ENCODE data around the gene BDKRB2. TPM values are rescaled to one million over a fixed set of nuclear protein-coding genes. Genes with fewer than 3 reads are reported as not detected.

The BDKRB2 gene
- total RNA-seq, 1 experiment from 2014 or later = 0.15 TPM

DNA sequence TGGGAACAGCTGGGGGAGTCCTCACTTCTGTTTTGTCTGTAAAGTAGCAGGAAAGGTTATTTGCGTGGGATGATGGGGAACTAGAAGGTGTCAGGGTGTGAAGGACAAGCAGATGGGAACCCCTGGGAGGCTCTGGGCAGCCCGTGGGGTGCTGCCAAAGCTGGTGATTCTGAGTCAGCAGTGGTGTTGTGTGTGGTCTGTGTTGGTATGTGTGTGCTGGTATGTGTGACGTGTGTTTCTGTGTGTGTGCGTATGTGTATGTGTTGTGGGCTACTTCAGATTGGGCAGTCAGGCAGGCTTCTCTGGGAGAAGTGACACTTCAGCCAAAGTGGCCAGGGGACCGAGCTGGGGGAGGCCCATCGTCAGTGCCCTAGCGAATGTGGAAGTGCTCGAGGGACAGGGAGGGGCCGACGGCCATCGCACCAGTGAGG, 15.3 kb upstream of the BDKRB2 start:
- Histone ChIP-seq H3T11ph (ENCODE audit: low read length) (no peak overlapping the region), H2BK120ac (ENCODE audit: low read depth, low read length, poor library complexity, severe bottlenecking) (no peak overlapping the region), H2AK5ac (ENCODE audit: insufficient read length, low read length) (no peak overlapping the region), H4K5ac (ENCODE audit: insufficient read length, low read depth, low read length) (no peak overlapping the region), H3K23me2 (ENCODE audit: insufficient read length, low read depth, low read length, poor library complexity, severe bottlenecking) (no peaks in the 10 kb centered on the region), H3K23ac (ENCODE audit: insufficient read length, low read depth, low read length) (no peak overlapping the region), H2BK15ac (ENCODE audit: low read depth, low read length) (no peak overlapping the region), H2BK5ac (ENCODE audit: insufficient read length, low read length) (no peak overlapping the region), H3K79me1 (ENCODE audit: insufficient read depth, low read depth, low read length, poor library complexity, severe bottlenecking) (no peaks in the 10 kb centered on the region), H2AFZ (ENCODE audit: low read length) (no peak overlapping the region), H3K27me3 (ENCODE audit: insufficient read depth, low read length) (no peaks in the 10 kb centered on the region), H3K18ac (ENCODE audit: insufficient read length, low read depth, low read length) (no peak overlapping the region), H3K27ac (ENCODE audit: insufficient read length, low read depth, low read length) (no peak overlapping the region), H3K14ac (ENCODE audit: insufficient read depth, low read length) (no peak overlapping the region), H3K9ac (ENCODE audit: extremely low read depth, insufficient read length, low read length) (no peak overlapping the region), H3K4me2 (ENCODE audit: insufficient read depth, insufficient read length, low read length) (no peak overlapping the region), H3K56ac (ENCODE audit: insufficient read length, low read depth, low read length) (no peak overlapping the region), H4K8ac (replicated peaks; ENCODE audit: insufficient read length, low read depth, low read length) (no peak overlapping the region), H4K20me1 (ENCODE audit: control insufficient read depth, insufficient read depth, insufficient read length) (no peaks in the 10 kb centered on the region), H4K91ac (ENCODE audit: insufficient read length, low read depth, low read length) (no peak overlapping the region), H3K4me1 (ENCODE audit: insufficient read depth, low read length) (peaks cover 10% of the 10 kb centered on the region; the same call in 1 of the 2 replicates), H3K79me2 (ENCODE audit: insufficient read depth, low read length) (no peaks in the 10 kb centered on the region), H2BK20ac (ENCODE audit: low read depth, low read length, poor library complexity, severe bottlenecking) (no peak overlapping the region), H3K4ac (ENCODE audit: low read depth, low read length) (no peak overlapping the region), H3K9me3 (ENCODE audit: control insufficient read depth, low read depth, low read length) (no peaks in the 10 kb centered on the region), H2BK12ac (ENCODE audit: insufficient read length, low read depth, low read length) (no peak overlapping the region)
- no peak for DNase-seq
- peaks cover 9% of the 10 kb centered on the region for H3K27me3 Mint-ChIP-seq (ENCODE audit: low read depth)
- no peaks in the 10 kb centered on the region for H3K9me3 Mint-ChIP-seq
- peaks cover 0 to 2% (median 0%) of the 10 kb centered on the region in 3 experiments; a peak in 2 of 7 replicates for H3K36me3 Mint-ChIP-seq (ENCODE audit: insufficient read depth in 1 of 3, low read depth in 3 of 3)
- peak overlapping the region in 2 of 3 experiments; percentile 25 to 83; a peak in 3 of 7 replicates for H3K27ac Mint-ChIP-seq
- TF ChIP-seq, protein P1, sequence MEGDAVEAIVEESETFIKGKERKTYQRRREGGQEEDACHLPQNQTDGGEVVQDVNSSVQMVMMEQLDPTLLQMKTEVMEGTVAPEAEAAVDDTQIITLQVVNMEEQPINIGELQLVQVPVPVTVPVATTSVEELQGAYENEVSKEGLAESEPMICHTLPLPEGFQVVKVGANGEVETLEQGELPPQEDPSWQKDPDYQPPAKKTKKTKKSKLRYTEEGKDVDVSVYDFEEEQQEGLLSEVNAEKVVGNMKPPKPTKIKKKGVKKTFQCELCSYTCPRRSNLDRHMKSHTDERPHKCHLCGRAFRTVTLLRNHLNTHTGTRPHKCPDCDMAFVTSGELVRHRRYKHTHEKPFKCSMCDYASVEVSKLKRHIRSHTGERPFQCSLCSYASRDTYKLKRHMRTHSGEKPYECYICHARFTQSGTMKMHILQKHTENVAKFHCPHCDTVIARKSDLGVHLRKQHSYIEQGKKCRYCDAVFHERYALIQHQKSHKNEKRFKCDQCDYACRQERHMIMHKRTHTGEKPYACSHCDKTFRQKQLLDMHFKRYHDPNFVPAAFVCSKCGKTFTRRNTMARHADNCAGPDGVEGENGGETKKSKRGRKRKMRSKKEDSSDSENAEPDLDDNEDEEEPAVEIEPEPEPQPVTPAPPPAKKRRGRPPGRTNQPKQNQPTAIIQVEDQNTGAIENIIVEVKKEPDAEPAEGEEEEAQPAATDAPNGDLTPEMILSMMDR (conservative IDR thresholded peaks at IDR 0.05) = no peak
- no CpG with 5 or more reads among the region's 11 CpGs for WGBS (ENCODE audit: extremely low coverage, insufficient read length, low lambda C conversion rate)
- H3K4me3 Mint-ChIP-seq = no peak overlapping the region
- H3K4me1 Mint-ChIP-seq = peaks cover 51 to 52% of the 10 kb centered on the region in 2 experiments
